ENCODE measurements around the gene RMND5A. TPM values are rescaled to one million over a fixed set of nuclear protein-coding genes. Genes with fewer than 3 reads are reported as not detected.

RMND5A gene
- total RNA-seq, 1 donor from 2014 or later, result 43.6 TPM

- intact Hi-C loops (cut with DNase I), result no loop called here
- DNase-seq (ENCODE audit: low spot score) (no peak), ATAC-seq (no peak)
Measured at GRCh38 chr2:86815611-86816010, 95.5 kb downstream of the RMND5A start.

- intact Hi-C loops (cut with DNase I), result no loop called here
- ATAC-seq (no peak), DNase-seq (ENCODE audit: low spot score) (no peak)
Measured at GRCh38 chr2:86818114-86818801, 98.2 kb downstream of the RMND5A start.

- ATAC-seq (no peak), DNase-seq (ENCODE audit: low spot score) (no peak)
- intact Hi-C loops (cut with DNase I), result no loop called here
Measured at GRCh38 chr2:86818957-86819356, 98.9 kb downstream of the RMND5A start.

GRCh38 chr2:86821306-86821705 is 101.2 kb downstream of the RMND5A start:
- intact Hi-C loops (cut with DNase I), result no loop called here
- DNase-seq (ENCODE audit: low spot score) (no peak), ATAC-seq (no peak)

GRCh38 chr2:86821842-86822241 is 101.8 kb downstream of the RMND5A start:
- ATAC-seq, result no peak
- intact Hi-C loops (cut with DNase I), result no loop called here
- no peak for DNase-seq (ENCODE audit: low spot score)

GRCh38 chr2:86822668-86823345 is 102.7 kb downstream of the RMND5A start:
- DNase-seq (ENCODE audit: low spot score) (no peak), ATAC-seq (no peak)
- intact Hi-C loops (cut with DNase I), result no loop called here

- intact Hi-C loops (cut with DNase I), result no loop called here
- DNase-seq (ENCODE audit: low spot score), result no peak
- ATAC-seq, result no peak
Measured at GRCh38 chr2:86825036-86825692, 105.1 kb downstream of the RMND5A start.

- intact Hi-C loops (cut with DNase I), result no loop called here
- ATAC-seq, result no peak
Measured at GRCh38 chr2:86825693-86826381, 105.7 kb downstream of the RMND5A start.

GRCh38 chr2:86826951-86827350 is 106.9 kb downstream of the RMND5A start:
- ATAC-seq (no peak), DNase-seq (ENCODE audit: low spot score) (no peak)
- intact Hi-C loops (cut with DNase I), result no loop called here

More at GRCh38 chr2:86825693-86826381, 105.7 kb downstream of the RMND5A start:
- DNase-seq (ENCODE audit: low spot score), result no peak

Other genes starting within 250 kb of the RMND5A start
- 127 TPM for gene CHMP3, start 156.8 kb upstream of the RMND5A start, total RNA-seq
- gene RNF103, start 96.4 kb upstream of the RMND5A start, total RNA-seq, result 62.2 TPM
- 2.6 TPM for gene CD8A, start 70.6 kb downstream of the RMND5A start, total RNA-seq
- gene CD8B, start 141.6 kb downstream of the RMND5A start, total RNA-seq, result 1.1 TPM
- 4.8 TPM for gene RGPD1, start 221.8 kb downstream of the RMND5A start, total RNA-seq